ENCODE results near the gene SPTBN1.

Gene SPTBN1

DNA sequence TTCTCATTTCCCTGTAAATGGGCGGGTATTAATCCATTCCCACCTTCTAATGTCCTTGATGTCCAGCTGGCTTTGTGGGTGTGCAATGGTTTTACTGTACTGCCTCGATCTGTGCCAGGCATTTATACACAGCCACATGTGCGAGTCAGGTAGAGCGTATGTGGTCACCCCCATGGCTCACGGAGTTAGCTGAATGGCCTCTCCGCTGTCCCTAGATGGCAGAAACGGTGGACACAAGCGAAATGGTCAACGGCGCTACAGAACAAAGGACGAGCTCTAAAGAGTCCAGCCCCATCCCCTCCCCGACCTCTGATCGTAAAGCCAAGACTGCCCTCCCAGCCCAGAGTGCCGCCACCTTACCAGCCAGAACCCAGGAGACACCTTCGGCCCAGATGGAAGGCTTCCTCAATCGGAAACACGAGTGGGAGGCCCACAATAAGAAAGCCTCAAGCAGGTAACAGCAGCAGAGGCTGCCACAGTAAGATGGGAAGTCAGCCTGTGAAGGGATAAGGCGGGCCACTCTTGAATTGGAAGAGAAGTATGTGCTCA lies 208.2 kb downstream of the SPTBN1 start:
- DNase-seq: no peak

DNA sequence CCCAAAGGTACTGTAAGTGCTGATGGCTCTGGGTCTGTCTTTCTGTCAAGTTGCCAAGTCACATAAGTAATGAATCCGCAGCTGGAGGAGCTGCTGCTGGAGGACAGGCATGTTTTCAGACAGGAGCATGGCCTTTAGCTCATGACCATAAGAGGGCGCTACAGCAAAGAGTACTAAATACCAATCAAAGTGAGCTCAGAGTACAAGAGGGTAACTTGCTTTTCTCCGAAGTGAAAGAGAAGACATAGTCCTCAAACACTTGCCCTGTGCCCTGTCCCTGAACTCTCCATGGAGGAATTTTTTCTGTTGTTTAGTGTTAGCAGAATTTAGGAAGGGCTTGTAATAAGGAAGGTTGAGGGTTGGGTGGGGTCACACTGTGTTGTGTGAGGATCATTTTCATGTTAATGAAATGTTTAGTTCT lies 209.3 kb downstream of the SPTBN1 start:
- peak; percentile 29 for DNase-seq

- DNase-seq: no peak
Measured at GRCh38 chr2:54666131-54666633, 210.1 kb downstream of the SPTBN1 start.

DNA sequence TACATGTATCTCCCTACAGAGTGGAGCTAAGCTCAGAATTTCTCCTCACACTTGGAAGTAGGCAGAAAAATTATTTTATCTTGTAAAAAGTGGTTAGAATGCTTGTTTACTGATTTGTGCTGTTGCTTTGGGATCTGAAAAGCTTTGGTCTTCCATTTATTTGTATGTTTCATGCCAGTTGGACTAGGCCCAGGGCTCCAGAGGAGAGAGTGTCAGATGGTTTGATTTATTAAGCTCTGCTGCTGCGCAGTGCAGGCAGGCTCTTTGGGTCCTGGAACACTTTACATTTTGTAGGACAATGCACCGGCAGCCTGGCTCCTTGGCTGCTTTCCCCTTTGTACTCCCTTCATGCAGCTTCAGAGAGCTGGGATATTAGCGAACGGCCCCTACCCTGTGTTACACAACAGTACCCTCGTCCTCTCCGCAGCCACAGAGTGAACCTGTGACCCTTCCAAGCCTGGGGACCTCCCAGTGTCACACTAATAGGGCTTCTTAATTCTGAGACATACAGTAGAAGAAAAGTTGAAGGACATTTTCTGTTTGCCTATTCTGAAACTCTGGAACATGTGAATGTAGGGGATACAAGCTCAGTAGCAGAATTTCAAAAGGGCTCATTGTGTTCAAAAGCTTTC lies 210.6 kb downstream of the SPTBN1 start:
- DNase-seq: no peak

DNA sequence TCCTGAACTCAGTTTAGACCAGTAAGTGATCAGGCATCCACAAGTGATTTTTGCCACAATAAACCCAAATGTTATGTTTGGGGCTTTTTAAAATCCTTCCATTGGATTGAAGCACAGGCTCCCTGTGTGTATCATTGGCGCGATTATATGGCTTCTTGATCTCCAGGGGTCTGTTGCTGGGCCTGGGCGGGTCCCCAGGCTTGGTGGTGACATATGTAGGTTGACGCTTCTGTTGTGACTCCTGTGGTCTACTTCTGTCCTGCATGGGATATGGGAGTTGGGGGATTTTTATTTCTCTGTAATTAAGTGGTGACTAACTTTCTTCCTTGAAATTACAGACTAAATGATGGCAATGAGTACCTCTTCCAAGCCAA lies 211.1 kb downstream of the SPTBN1 start:
- DNase-seq: no peak

DNA sequence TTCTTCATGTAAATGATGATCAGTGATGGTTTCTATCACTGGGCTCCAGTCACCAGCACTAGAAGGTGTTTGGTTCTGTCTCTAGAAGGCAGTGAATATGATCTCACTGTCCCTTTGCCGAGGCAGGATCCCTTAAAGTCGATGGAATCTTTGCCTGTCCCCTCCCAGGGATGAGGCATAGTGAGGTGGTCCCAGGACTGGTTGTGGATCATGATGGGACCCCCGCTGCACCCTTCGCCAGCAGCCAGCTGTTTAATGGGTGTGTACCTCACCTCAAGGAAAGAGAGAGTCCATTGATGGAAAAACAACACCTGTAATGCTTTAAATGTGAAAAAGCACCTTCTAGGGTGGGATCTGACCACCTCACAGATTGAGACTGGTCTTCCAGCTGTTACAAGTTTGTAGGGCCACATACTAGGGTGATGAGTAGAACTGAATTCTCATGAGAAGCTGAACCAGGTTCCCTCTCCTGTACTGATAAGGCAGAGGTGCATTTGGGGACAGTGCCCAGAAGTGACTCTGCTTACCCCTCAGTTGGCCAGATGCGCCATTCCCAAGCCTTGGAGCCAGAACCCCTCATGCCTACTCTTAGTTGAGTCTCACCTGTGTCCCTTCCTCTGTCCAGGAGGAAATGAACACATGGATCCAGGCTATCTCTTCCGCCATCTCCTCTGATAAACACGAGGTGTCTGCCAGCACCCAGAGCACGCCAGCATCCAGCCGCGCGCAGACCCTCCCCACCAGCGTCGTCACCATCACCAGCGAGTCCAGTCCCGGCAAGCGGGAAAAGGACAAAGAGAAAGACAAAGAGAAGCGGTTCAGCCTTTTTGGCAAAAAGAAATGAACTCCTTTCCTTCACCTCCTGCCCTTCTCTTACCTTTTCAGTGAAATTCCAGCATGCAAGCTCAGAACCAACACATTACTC lies 211.9 kb downstream of the SPTBN1 start:
- no peak for DNase-seq

GRCh38 chr2:54668711-54669110 lies 212.6 kb downstream of the SPTBN1 start:
- no peak for DNase-seq

- no peak for DNase-seq
Measured at GRCh38 chr2:54669677-54670484, 213.8 kb downstream of the SPTBN1 start.

DNA sequence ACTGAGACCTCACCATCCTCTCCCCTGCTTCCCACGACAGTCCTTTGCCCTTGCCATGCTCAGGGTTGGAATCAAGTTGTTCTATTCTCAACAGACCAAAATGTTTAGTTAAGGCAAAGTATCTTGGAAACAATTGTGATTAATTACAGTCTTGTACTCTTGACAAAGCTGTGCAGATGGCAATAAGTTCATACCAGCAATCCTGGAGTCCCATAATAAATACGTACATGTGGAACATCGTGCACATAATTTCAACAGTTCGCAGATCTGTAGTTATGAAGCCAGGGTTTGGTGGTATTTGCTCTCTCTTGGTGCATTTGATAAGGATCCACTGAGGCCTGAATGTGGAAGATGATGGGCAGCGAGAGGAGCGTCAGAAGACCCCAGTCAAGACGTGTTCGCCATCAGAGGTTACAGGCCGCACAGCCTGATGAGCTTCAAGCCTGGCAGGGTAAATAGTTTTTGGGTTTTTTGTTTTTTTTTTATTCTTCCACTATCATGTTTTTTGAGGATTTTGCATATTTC lies 214.4 kb downstream of the SPTBN1 start:
- no peak for DNase-seq

DNA sequence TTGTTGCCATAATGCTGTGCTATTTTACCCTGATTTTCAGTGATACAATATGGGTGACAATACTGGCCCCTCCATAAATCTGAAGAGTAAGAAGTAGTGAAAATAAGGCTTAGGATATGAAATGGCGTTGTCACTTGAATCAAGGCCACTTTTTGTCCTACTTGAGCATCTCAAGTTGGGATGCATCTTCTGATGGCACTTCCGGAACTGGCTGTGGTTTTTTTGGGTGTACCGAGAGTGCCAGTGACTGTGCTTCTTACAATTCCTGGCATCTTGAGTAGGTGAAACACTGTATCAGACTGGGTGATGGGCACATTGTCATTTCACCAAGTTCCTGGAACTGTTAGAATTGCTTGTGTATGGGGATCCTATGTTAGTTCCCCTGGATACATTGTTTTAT lies 214.9 kb downstream of the SPTBN1 start:
- no peak for DNase-seq

DNA sequence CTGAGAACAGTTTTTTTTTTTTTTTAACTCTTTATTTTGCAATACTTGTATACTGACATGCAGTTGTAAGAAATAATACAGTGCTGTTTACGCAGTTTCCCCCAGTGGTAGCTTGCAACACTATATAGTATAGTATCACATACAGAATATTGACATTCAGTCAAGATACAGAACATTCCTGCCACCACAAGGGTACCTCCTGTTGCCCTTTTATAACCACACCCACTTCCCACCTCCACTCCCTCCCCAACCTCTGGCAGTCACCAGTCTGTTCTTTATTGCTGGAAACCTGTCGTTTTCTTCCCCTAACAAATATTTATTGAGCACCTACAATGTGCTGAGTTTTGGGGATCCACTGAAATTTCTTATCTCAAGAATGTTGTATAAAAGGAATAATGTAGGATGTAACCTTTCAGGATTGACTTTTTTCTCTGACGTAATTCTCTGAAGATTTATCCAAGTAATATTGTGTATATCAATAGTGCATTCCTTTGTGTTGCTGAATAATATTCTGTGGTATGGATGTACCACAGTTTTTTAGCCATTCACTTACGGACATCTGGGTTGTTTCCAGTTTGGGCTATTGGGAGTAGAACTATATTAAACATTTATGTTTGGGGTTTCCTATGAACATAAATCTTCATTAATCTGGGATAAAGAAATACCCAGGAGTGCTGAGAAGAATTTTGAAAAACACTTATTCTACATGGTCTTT lies 215.9 kb downstream of the SPTBN1 start:
- no peak for DNase-seq

GRCh38 chr2:54672590-54673456 lies 216.7 kb downstream of the SPTBN1 start:
- DNase-seq: peak; percentile 12

GRCh38 chr2:54673501-54673998 lies 217.4 kb downstream of the SPTBN1 start:
- DNase-seq: peak; percentile 23

- no peak for DNase-seq
Measured at GRCh38 chr2:54675281-54675680, 219.2 kb downstream of the SPTBN1 start.

DNA sequence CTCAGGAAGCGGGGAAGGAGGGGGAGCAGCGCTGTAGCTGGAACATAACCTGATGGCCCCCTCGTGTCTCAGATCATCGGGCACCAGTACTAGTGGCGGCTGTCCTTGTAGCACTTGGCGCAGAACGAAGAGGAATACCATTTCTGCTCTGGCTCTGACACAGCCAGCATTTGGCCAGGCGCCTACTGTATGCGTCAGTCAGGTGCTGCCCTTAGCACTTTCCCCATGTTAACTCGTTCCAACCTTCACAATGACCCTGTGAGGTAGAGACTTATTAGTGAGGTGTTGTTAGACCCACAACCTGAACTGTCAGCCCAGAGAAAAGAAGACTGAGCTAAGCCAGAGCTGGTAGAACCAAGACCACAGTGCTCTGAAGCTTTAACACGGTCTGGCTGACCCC lies 219.6 kb downstream of the SPTBN1 start:
- DNase-seq: no peak

DNA sequence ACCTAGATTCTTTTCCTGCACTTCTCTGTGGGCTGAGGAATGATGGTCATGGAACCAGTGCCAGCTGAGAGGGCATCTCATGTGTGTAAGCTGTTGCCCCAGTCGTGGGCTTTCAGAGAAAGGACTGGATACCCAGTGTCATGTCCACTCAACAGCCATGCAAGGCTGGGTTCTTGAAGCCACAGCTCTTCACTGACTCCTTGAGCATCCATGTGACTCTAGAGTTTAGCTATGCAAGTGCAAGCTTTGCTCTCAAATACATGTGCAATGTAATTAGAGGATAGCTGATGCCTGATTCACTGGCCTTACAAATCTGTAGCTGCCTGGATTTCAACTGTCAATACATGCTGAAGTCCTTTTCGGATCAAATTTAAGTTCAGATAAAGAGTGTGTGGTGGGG lies 220.5 kb downstream of the SPTBN1 start:
- no peak for DNase-seq

- DNase-seq: no peak
Measured at GRCh38 chr2:54677476-54678265, 221.5 kb downstream of the SPTBN1 start.

- DNase-seq: no peak
Measured at GRCh38 chr2:54678719-54679118, 222.6 kb downstream of the SPTBN1 start.

DNA sequence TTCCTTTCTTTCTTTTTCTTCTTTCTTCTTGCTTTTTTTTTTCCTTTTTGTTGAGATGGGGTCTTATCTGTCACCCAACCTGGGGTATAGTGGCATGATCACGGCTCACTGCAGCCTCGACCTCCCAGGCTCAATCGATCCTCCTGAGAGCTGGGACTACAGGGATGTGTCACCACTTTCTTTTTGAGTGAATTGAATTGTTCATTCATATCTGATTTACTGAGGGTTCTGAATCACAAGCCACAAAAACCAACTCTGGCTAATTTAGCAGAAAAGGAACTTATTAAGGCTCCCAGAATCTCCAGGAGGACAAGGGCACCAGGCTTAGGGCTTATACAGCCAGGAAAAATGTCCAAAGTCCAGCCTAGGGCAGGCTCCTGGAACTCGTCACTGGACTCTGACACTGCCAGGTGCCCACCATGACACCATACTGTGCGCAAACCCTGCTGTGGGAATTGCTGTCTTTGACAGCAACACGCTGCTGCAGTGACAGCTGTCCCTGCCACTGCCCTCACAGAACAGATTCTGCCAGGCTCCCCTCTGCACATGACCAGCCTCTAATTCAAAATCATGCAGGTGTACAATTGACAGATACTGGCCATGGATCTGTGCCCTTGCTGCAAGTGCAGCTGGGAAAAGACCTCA lies 224.4 kb downstream of the SPTBN1 start:
- no peak for DNase-seq
